Neural cell (in vitro differentiated cells): ENCODE results near the gene PABPC1L.

ENCODE experiments used
- CTCF ChIP-seq: fragments of 450-650 bp; IDR thresholded peaks from 2 replicates; pipeline ENCODE4 v1.5.1; 2014; ENCODE audit warnings: antibody characterized with exemption, mild to moderate bottlenecking, moderate library complexity; ENCODE audit not compliant: poor library complexity, severe bottlenecking
- EP300 ChIP-seq: fragments of 450-650 bp; conservative IDR thresholded peaks from 2 replicates; pipeline ENCODE4 v1.6.1; 2014; ENCODE audit warnings: antibody characterized with exemption, mild to moderate bottlenecking, moderate library complexity; ENCODE audit not compliant: poor library complexity, severe bottlenecking
- EZH2 ChIP-seq: fragments of 200-600, 300-800 bp; shearing (Covaris generic), sonication (generic); IDR thresholded peaks from 2 replicates; pipeline ENCODE4 v1.6.1; 2014; ENCODE audit warnings: antibody characterized with exemption, low read length, borderline replicate concordance, mild to moderate bottlenecking; ENCODE audit not compliant: insufficient read depth, poor library complexity, severe bottlenecking
- MXI1 ChIP-seq: fragments of 450-650 bp; conservative IDR thresholded peaks from 2 replicates; pipeline ENCODE4 v1.6.1; 2014; ENCODE audit warnings: antibody characterized with exemption, mild to moderate bottlenecking; ENCODE audit not compliant: poor library complexity, severe bottlenecking
- POLR2AphosphoS5 ChIP-seq: IDR thresholded peaks from 2 replicates; pipeline ENCODE4 v1.6.1; 2012
- RAD21 ChIP-seq: fragments of 450-650 bp; conservative IDR thresholded peaks from 2 replicates; pipeline ENCODE4 v1.6.1; 2014; ENCODE audit warnings: antibody characterized with exemption, mild to moderate bottlenecking, moderate library complexity
- REST ChIP-seq: IDR thresholded peaks from 2 replicates; pipeline ENCODE4 v1.6.1; 2012; ENCODE audit warnings: borderline replicate concordance
- TAF1 ChIP-seq: IDR thresholded peaks from 2 replicates; pipeline ENCODE4 v1.6.1; 2012; ENCODE audit warnings: low read depth

GRCh38 chr20:44914924-44915323 lies 5.1 kb downstream of the PABPC1L start:
- TF ChIP-seq REST (no peak), CTCF (no peak), EP300 (no peak), EZH2 (no peak), POLR2AphosphoS5 (no peak), MXI1 (no peak), TAF1 (no peak), RAD21 (no peak)
